Endothelial cell (in vitro differentiated cells): Measurements from ENCODE around the gene FUBP3. TPM values are rescaled to one million over a fixed set of nuclear protein-coding genes. Genes with fewer than 3 reads are reported as not detected.

ENCODE experiments used
- DNase-seq: peaks from one replicate; pipeline ENCODE4 v3.0.0; 2021; ENCODE audit warnings: low spot score
- H3K27ac Mint-ChIP-seq: one replicate; pipeline ENCODE4 v1.8.0; 2021; ENCODE audit warnings: mixed read lengths, inconsistent platforms; ENCODE audit not compliant: unreplicated experiment
- H3K27me3 Mint-ChIP-seq: one replicate; pipeline ENCODE4 v1.8.0; 2021; ENCODE audit warnings: mild to moderate bottlenecking, moderate library complexity, mixed read lengths, inconsistent platforms; ENCODE audit not compliant: unreplicated experiment
- H3K36me3 Mint-ChIP-seq: one replicate; pipeline ENCODE4 v1.8.0; 2021; ENCODE audit warnings: mild to moderate bottlenecking, low read depth, mixed read lengths, inconsistent platforms; ENCODE audit not compliant: unreplicated experiment
- H3K4me1 Mint-ChIP-seq: one replicate; pipeline ENCODE4 v1.8.0; 2021; ENCODE audit warnings: mild to moderate bottlenecking, mixed read lengths, inconsistent platforms; ENCODE audit not compliant: unreplicated experiment
- H3K4me3 Mint-ChIP-seq: one replicate; pipeline ENCODE4 v1.8.0; 2021; ENCODE audit warnings: mild to moderate bottlenecking, mixed read lengths, inconsistent platforms; ENCODE audit not compliant: unreplicated experiment
- H3K9me3 Mint-ChIP-seq: one replicate; pipeline ENCODE4 v1.8.0; 2021; ENCODE audit warnings: mixed read lengths, inconsistent platforms; ENCODE audit not compliant: unreplicated experiment
- total RNA-seq: library from RNA; stranded (reverse); fragmentation: NEBNext Ultra II Directional; extraction: Animal tissue kit (Norgen Biotek cat#: 25700); gene quantifications from one replicate; pipeline ENCODE4 v1.2.1, GENCODE V29; 2021; ENCODE audit not compliant: unreplicated experiment
- TF ChIP-seq, protein P1 (sequence below): fragments of 200-600 bp; sonication (generic); IDR thresholded peaks from one replicate; pipeline ENCODE4 v1.5.0; 2021; ENCODE audit warnings: antibody characterized with exemption; ENCODE audit not compliant: unreplicated experiment

Gene FUBP3
- total RNA-seq, 1 donor from 2014 or later = 61.9 TPM

DNA sequence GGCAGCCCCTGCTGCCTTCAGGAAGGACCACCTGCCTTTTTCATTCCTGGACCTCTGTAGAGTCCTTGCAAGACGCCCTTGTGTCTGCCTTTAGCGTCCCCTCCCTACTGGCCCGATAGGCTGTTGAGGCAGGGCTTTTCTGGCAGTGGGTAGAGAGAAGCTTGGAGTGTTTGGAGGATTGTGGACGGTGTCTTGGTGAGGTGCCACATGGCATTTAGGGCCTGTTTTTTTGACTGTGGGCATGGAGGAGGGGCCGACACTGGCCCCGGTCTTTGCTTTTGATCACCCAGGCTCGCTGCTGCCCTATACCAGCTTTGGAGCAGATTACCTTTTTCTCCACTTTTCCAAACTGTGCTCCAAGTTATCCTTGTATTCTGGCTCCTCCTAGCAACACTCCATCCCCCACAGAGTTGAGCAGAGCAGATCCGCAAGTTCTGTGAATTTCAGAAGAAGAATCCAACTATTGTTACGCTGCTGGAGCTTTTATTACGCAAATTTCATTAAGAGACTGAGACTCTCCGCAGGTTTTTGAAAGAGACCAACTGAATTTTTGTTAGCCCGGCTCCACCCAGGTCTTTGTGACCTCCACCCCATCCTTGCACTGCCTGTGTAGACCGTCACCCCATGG lies 50.2 kb downstream of the FUBP3 start:
- TF ChIP-seq, protein P1, sequence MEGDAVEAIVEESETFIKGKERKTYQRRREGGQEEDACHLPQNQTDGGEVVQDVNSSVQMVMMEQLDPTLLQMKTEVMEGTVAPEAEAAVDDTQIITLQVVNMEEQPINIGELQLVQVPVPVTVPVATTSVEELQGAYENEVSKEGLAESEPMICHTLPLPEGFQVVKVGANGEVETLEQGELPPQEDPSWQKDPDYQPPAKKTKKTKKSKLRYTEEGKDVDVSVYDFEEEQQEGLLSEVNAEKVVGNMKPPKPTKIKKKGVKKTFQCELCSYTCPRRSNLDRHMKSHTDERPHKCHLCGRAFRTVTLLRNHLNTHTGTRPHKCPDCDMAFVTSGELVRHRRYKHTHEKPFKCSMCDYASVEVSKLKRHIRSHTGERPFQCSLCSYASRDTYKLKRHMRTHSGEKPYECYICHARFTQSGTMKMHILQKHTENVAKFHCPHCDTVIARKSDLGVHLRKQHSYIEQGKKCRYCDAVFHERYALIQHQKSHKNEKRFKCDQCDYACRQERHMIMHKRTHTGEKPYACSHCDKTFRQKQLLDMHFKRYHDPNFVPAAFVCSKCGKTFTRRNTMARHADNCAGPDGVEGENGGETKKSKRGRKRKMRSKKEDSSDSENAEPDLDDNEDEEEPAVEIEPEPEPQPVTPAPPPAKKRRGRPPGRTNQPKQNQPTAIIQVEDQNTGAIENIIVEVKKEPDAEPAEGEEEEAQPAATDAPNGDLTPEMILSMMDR = no peak
- DNase-seq = no peak
- Mint-ChIP-seq H3K36me3 (peaks cover 46% of the 10 kb centered on the region), H3K4me3 (peak overlapping the region; percentile 37), H3K9me3 (no peaks in the 10 kb centered on the region), H3K4me1 (no peaks in the 10 kb centered on the region), H3K27ac (no peak overlapping the region), H3K27me3 (peaks cover 2% of the 10 kb centered on the region)

DNA sequence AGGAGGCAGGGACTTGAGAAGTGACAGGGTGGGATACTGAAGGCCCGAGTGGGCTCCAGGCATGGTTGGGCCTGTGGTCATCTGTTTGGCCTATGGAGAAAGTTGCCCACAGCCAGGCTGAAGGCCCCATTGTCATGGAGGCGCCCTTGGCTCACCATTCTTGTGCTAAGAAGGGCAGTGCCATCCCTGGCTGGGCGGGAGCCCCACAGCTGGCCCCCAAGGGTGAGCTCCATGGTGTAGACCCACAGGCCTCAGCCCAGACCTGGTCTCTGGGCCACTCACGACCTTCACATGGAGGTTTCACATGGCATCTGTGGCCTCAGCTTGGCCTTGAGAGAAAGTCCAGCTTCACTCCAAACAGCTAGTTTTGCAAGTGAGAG lies 50.7 kb downstream of the FUBP3 start:
- Mint-ChIP-seq H3K4me1 (no peaks in the 10 kb centered on the region), H3K9me3 (no peaks in the 10 kb centered on the region), H3K36me3 (peaks cover 50% of the 10 kb centered on the region), H3K27ac (no peak overlapping the region), H3K27me3 (peaks cover 2% of the 10 kb centered on the region), H3K4me3 (no peak overlapping the region)
- TF ChIP-seq, protein P1 = no peak
- DNase-seq = no peak

DNA sequence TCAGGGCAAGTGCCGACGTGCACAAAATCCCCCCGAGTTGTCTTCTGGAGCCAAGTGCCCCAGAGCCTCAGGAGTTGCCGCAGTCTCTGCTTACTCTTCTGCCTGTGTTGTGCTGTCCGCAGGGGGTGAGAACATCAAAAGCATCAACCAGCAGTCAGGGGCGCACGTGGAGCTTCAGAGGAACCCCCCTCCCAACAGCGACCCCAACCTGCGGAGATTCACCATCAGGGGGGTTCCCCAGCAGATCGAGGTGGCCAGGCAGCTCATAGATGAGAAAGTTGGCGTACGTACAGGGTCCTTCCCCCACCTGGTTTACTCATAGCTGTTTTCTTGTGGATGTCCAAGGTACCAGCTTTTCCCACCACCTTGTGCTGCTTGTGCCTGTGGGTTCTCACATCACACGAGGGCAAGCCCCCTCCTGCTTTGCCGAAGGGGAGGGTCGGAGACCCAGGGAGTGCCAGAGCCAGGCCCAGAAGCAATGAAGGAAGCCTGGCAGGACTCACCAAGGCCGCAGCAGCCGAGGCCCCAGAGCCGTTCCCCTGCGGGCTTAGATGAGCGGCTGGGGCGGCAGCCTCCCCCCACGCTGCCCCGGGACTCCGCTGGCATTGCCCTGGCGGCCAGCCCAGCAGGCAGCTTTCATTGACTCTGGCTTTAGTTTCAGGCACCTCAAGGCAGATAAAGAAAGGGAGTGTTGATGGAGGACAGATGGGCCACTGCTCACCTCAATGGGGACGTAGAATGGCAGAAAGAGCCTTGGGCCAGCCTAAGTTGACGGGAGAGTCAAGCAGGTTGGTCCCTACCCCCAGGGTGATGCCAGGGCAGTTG lies 51.3 kb downstream of the FUBP3 start:
- Mint-ChIP-seq H3K4me1 (no peaks in the 10 kb centered on the region), H3K4me3 (no peak overlapping the region), H3K27me3 (peaks cover 2% of the 10 kb centered on the region), H3K36me3 (peaks cover 48% of the 10 kb centered on the region), H3K27ac (no peak overlapping the region), H3K9me3 (no peaks in the 10 kb centered on the region)
- no peak for DNase-seq
- TF ChIP-seq, protein P1 = no peak

DNA sequence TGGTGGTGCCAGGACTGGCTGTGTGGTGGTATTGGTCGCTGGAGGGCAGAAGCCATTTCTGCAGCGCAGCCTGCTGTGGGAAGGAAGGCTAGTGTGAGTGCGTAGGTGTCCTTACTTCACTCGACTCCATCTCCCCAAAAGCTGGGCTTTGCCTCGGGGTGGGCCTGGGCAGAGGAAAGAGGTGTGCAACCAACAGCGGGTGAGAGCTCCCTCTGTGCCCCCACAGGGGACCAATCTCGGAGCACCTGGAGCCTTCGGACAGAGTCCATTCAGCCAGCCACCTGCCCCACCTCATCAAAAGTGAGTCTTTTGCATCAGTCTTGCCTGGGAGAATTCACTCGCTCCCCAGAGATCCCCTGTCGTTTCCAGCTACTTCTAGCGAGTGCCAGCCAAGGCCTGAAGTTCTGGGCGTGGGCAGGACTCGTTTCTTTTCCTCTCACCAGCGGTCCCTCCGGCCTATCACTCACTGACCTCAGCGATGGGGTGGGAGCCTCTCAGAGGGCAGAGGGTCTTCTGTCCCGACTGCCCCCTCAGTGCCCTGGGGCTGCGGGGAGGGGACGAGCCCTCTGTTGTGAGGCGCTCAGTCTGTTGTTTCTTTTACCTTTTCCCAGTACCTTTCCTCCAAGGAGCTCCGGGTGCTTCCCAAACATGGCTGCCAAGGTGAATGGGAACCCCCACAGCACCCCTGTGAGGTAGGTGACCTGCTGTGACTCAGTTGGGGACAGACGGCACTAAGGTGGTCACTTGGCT lies 52.1 kb downstream of the FUBP3 start:
- H3K27ac Mint-ChIP-seq = no peak overlapping the region
- peaks cover 40% of the 10 kb centered on the region for H3K36me3 Mint-ChIP-seq
- H3K4me3 Mint-ChIP-seq = peak overlapping the region; percentile 14
- peaks cover 2% of the 10 kb centered on the region for H3K27me3 Mint-ChIP-seq
- H3K9me3 Mint-ChIP-seq = no peaks in the 10 kb centered on the region
- no peaks in the 10 kb centered on the region for H3K4me1 Mint-ChIP-seq
- TF ChIP-seq, protein P1 = no peak
- no peak for DNase-seq
